ENCODE results near the gene ABT1. TPM values are rescaled to one million over a fixed set of nuclear protein-coding genes. Genes with fewer than 3 reads are reported as not detected.
A peak's percentile ranks its signal among the peaks of the same experiment; 100 is the strongest.

Gene ABT1
- total RNA-seq, 4 donors from 2014 or later, result 11.9 to 17.6 (median 15.0) TPM

- intact Hi-C loops (cut with DNase I), result no loop called here
- no peak overlapping the region for H3K27ac ChIP-seq
- 66 to 74% methylated on average over 3 of the region's 3 CpGs for WGBS, 2 donors
Measured at GRCh38 chr6:26604026-26604425, 7.3 kb downstream of the ABT1 start.

DNA sequence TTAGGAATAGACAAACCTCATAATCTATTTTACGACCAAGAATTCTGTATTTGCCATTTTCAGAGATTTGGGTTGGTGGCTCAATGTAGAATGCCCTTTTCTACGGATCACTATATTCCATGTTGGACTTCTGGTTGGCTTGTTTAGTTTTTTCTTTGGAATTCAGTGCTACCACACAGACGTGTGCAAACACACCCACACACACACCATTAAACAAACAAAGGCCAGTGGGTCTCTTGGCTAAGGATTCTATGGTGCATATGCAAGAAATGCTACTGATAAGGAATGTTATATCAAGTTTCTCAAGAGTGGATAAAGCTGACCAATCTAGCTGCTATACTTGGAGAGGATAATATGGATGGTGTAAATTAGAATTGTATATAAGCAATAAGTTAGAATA is 8.0 kb downstream of the ABT1 start:
- Histone ChIP-seq H3K9me3 (no peaks in the 10 kb centered on the region), H3K36me3 (peaks cover 1 to 3% of the 10 kb centered on the region in 2 donors), H3K27ac (no peak overlapping the region), H3K27me3 (no peaks in the 10 kb centered on the region), H3K4me1 (no peaks in the 10 kb centered on the region), H3K4me3 (replicated peaks in 1 of 3) (no peak overlapping the region)
- intact Hi-C loops (cut with DNase I), result no loop called here
- 73 to 74% methylated on average over 3 of the region's 3 CpGs for WGBS, 2 donors
- no peak for DNase-seq
- TF ChIP-seq POLR2A (IDR thresholded peaks at IDR 0.05), result no peak
- TF ChIP-seq, protein P1, sequence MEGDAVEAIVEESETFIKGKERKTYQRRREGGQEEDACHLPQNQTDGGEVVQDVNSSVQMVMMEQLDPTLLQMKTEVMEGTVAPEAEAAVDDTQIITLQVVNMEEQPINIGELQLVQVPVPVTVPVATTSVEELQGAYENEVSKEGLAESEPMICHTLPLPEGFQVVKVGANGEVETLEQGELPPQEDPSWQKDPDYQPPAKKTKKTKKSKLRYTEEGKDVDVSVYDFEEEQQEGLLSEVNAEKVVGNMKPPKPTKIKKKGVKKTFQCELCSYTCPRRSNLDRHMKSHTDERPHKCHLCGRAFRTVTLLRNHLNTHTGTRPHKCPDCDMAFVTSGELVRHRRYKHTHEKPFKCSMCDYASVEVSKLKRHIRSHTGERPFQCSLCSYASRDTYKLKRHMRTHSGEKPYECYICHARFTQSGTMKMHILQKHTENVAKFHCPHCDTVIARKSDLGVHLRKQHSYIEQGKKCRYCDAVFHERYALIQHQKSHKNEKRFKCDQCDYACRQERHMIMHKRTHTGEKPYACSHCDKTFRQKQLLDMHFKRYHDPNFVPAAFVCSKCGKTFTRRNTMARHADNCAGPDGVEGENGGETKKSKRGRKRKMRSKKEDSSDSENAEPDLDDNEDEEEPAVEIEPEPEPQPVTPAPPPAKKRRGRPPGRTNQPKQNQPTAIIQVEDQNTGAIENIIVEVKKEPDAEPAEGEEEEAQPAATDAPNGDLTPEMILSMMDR (IDR thresholded peaks at IDR 0.05), result no peak

More at GRCh38 chr6:26604026-26604425, 7.3 kb downstream of the ABT1 start:
- TF ChIP-seq, protein P1 (IDR thresholded peaks at IDR 0.05), result no peak
- TF ChIP-seq POLR2A (IDR thresholded peaks at IDR 0.05), result no peak
- H3K36me3 ChIP-seq, result peaks cover 6 to 7% of the 10 kb centered on the region in 2 donors
- H3K4me1 ChIP-seq, result no peaks in the 10 kb centered on the region
- H3K27me3 ChIP-seq, result no peaks in the 10 kb centered on the region
- H3K4me3 ChIP-seq (replicated peaks in 1 of 3), result no peak overlapping the region
- no peaks in the 10 kb centered on the region for H3K9me3 ChIP-seq
- DNase-seq, result no peak

GRCh38 chr6:26607434-26608230 is 10.9 kb downstream of the ABT1 start:
- 53 to 54% methylated on average over 7 of the region's 7 CpGs for WGBS, 2 donors
- peak; percentile 17 to 20 for DNase-seq
- Histone ChIP-seq H3K9me3 (no peaks in the 10 kb centered on the region), H3K36me3 (no peaks in the 10 kb centered on the region), H3K4me3 (replicated peaks in 1 of 3) (no peak overlapping the region), H3K27ac (no peak overlapping the region), H3K27me3 (no peaks in the 10 kb centered on the region), H3K4me1 (no peaks in the 10 kb centered on the region)
- TF ChIP-seq, protein P1 (IDR thresholded peaks at IDR 0.05), result peak in 4 of 6 experiments; percentile 27 to 57 (median 41)
- TF ChIP-seq POLR2A (IDR thresholded peaks at IDR 0.05), result no peak
- intact Hi-C loops (cut with DNase I), result no loop called here

GRCh38 chr6:26609463-26609862 is 12.7 kb downstream of the ABT1 start:
- intact Hi-C loops (cut with DNase I), result no loop called here
- no peak for TF ChIP-seq POLR2A (IDR thresholded peaks at IDR 0.05)
- TF ChIP-seq, protein P1 (IDR thresholded peaks at IDR 0.05), result no peak

GRCh38 chr6:26611599-26611998 is 14.8 kb downstream of the ABT1 start:
- H3K27ac ChIP-seq, result no peak overlapping the region
- H3K36me3 ChIP-seq, result no peaks in the 10 kb centered on the region
- 47 to 67% methylated on average over 1 of the region's 1 CpG for WGBS, 2 donors
- no peak for TF ChIP-seq POLR2A (IDR thresholded peaks at IDR 0.05)
- TF ChIP-seq, protein P1 (IDR thresholded peaks at IDR 0.05), result no peak
- H3K4me3 ChIP-seq (replicated peaks in 1 of 3), result no peak overlapping the region
- no peak for DNase-seq
- intact Hi-C loops (cut with DNase I), result loop anchor here (10.0 kb wide), 1 partner anchor 473 kb away; no protein-coding TSS in a partner anchor
- peaks cover 5 to 13% of the 10 kb centered on the region in 2 donors for H3K4me1 ChIP-seq
- H3K27me3 ChIP-seq, result peaks cover 6% of the 10 kb centered on the region
- H3K9me3 ChIP-seq, result no peaks in the 10 kb centered on the region

More at GRCh38 chr6:26609463-26609862, 12.7 kb downstream of the ABT1 start:
- Histone ChIP-seq H3K36me3 (no peaks in the 10 kb centered on the region), H3K4me3 (replicated peaks in 1 of 3) (no peak overlapping the region), H3K9me3 (no peaks in the 10 kb centered on the region), H3K4me1 (peaks cover 5 to 12% of the 10 kb centered on the region in 2 donors), H3K27ac (no peak overlapping the region), H3K27me3 (peaks cover 6% of the 10 kb centered on the region)
- whole genome bisulfite sequencing, 2 donors, result 60 to 71% methylated on average over 3 of the region's 3 CpGs
- DNase-seq, result no peak
